GM12801 (cell line): ENCODE results near the gene AGRN.

ENCODE experiments used
- CTCF ChIP-seq: IDR thresholded peaks from one replicate; pipeline ENCODE4 v1.5.1; 2011; ENCODE audit warnings: control low read depth; ENCODE audit not compliant: insufficient read length; ENCODE audit errors: extremely low read depth

Gene AGRN

GRCh38 chr1:985126-985525 is 34.8 kb upstream of the AGRN start:
- no peak for TF ChIP-seq CTCF

GRCh38 chr1:991895-992294 is 28.0 kb upstream of the AGRN start:
- no peak for TF ChIP-seq CTCF

- no peak for TF ChIP-seq CTCF
These were observed 27.6 kb upstream of the AGRN start for GRCh38 chr1:992362-992761.

- no peak for TF ChIP-seq CTCF
These were observed 26.4 kb upstream of the AGRN start for GRCh38 chr1:993379-993995.

- TF ChIP-seq CTCF = no peak
These were observed 24.0 kb upstream of the AGRN start for GRCh38 chr1:995665-996633.

GRCh38 chr1:996851-997712 is 22.8 kb upstream of the AGRN start:
- TF ChIP-seq CTCF = no peak

- TF ChIP-seq CTCF = no peak
These were observed 22.3 kb upstream of the AGRN start for GRCh38 chr1:997713-997992.
